PC-9 (cell line): Measurements from ENCODE around the gene DYSF.

Experiments
- CTCF ChIP-seq: fragments of 200-600 bp; sonication (generic); conservative IDR thresholded peaks from 2 replicates; pipeline ENCODE4 v1.6.1; 2017; ENCODE audit warnings: mixed run types, antibody characterized with exemption, mild to moderate bottlenecking, moderate library complexity
- EZH2 ChIP-seq: fragments of 200-600 bp; sonication (generic); IDR thresholded peaks from 2 replicates; pipeline ENCODE4 v1.8.0; 2017; ENCODE audit warnings: antibody characterized with exemption, low read depth

GRCh38 chr2:71460056-71460455, 6.7 kb downstream of the DYSF start:
- no peak for TF ChIP-seq CTCF
- no peak for TF ChIP-seq EZH2
